Kidney epithelial cell (primary cell): ENCODE results near the gene STEAP1B. TPM values are rescaled to one million over a fixed set of nuclear protein-coding genes. Genes with fewer than 3 reads are reported as not detected.
"Not testable (repeated sequence)": the region's sequence is repeated elsewhere in the genome, so short reads cannot be mapped to it uniquely, and the experiment has no call there.

Experiments used
- DNase-seq: peaks from one replicate; pipeline ENCODE4 v3.0.0-alpha.2; 2010; ENCODE audit warnings: low read depth
- H3K27me3 ChIP-seq: 2 replicates; pipeline ENCODE4 v1.6.0; 2011; ENCODE audit warnings: low read length; ENCODE audit not compliant: control insufficient read depth, insufficient read depth
- H3K36me3 ChIP-seq: 2 replicates; pipeline ENCODE4 v1.5.1; 2011; ENCODE audit warnings: low read length; ENCODE audit not compliant: control insufficient read depth, insufficient read depth
- H3K4me3 ChIP-seq: 2 replicates; pipeline ENCODE4 v1.5.1; 2011; ENCODE audit warnings: low read depth, mild to moderate bottlenecking, control low read depth, low read length
- total RNA-seq: library from RNA; depleted of rRNA; stranded (reverse); fragments of >200 nt; gene quantifications from 2 replicates; pipeline ENCODE4 v1.2.3, GENCODE V29; 2015
- TF ChIP-seq, protein P1 (sequence below): IDR thresholded peaks from 2 replicates; pipeline ENCODE4 v1.5.1; 2011; ENCODE audit warnings: mild to moderate bottlenecking, moderate library complexity, low read length, control low read depth, inconsistent platforms; ENCODE audit not compliant: insufficient read depth, poor library complexity, severe bottlenecking

The STEAP1B gene
- total RNA-seq, 1 donor from 2014 or later = not detected

DNA sequence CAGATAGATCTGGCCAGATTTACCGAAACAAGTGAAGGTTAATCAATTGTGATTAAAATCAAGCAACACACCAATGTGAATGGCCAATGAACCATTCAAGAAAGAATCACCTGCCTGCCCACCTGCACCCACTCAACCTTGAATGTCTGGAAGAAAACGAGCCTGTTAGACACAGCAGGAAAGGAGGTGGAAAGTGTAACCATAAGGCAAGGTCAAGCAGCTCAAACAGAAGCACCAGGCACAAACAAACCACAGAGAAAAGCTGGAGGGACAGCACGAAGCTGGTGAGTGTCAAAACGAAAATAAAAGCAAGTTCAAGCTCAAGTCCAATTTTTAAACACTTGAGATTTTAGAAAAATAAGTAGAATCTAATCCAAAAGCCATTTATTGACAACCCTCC is 64.9 kb downstream of the STEAP1B start:
- DNase-seq = no peak
- Histone ChIP-seq H3K36me3 (no peaks in the 10 kb centered on the region), H3K4me3 (no peak overlapping the region), H3K27me3 (no peaks in the 10 kb centered on the region)
- TF ChIP-seq, protein P1, sequence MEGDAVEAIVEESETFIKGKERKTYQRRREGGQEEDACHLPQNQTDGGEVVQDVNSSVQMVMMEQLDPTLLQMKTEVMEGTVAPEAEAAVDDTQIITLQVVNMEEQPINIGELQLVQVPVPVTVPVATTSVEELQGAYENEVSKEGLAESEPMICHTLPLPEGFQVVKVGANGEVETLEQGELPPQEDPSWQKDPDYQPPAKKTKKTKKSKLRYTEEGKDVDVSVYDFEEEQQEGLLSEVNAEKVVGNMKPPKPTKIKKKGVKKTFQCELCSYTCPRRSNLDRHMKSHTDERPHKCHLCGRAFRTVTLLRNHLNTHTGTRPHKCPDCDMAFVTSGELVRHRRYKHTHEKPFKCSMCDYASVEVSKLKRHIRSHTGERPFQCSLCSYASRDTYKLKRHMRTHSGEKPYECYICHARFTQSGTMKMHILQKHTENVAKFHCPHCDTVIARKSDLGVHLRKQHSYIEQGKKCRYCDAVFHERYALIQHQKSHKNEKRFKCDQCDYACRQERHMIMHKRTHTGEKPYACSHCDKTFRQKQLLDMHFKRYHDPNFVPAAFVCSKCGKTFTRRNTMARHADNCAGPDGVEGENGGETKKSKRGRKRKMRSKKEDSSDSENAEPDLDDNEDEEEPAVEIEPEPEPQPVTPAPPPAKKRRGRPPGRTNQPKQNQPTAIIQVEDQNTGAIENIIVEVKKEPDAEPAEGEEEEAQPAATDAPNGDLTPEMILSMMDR = no peak

DNA sequence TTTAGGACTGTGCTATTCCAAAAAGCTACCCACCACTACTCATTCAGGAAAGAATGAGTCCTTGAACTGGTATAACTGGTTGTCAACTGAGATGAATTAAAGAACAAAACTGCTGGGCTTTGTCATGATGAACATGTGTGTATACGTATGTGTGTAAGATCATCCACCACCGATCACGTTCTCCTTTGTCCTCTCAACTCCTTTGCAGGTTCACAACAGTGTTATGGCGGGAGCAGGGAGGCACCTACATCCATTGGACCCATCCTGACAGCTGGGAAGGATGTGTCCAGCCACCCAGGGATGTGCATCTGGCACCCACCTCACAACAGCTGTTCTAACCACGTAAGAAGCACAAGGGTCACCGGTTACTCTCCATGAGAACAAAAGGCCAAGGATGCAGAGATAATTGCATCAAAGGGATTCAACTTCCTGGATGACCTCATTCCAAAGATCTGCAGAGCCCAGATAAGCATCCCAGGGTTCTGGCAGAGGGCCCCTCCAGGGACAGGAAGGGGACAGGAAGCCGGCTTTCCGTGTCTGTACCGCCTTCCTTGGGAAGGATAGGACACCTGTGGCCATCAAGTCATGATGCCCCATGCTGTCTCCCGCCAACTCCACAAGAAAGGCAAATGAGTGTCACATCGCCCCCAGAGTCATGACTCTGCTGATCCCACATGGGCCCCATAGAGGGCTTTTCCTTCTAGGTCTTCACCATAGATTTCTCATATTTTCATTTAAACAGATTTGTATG is 66.1 kb downstream of the STEAP1B start:
- TF ChIP-seq, protein P1 = no peak

DNA sequence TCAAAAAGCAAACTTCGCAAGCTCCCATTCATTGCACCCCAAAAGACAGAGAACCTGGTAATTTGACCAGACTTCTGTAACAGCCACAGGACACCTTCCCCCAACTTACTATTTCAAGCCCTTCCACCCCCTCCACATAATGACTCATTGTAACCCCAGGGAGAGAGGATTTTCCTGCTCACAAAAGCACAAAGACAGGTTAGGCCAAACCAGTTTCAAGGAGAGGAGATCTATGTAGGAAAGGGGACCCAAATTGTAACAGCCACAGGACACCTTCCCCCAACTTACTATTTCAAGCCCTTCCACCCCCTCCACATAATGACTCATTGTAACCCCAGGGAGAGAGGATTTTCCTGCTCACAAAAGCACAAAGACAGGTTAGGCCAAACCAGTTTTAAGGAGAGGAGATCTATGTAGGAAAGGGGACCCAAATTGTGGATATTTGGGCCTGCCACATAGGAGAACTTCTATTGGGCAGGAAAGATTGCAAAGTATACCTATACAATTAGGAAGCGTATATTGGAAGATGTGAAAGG is 66.8 kb downstream of the STEAP1B start:
- not testable (repeated sequence) for H3K36me3 ChIP-seq, H3K27me3 ChIP-seq, H3K4me3 ChIP-seq, DNase-seq

More for the DNA sequence above, 66.1 kb downstream of the STEAP1B start:
- DNase-seq = no peak
- Histone ChIP-seq H3K4me3 (no peak overlapping the region), H3K36me3 (no peaks in the 10 kb centered on the region), H3K27me3 (no peaks in the 10 kb centered on the region)

DNA sequence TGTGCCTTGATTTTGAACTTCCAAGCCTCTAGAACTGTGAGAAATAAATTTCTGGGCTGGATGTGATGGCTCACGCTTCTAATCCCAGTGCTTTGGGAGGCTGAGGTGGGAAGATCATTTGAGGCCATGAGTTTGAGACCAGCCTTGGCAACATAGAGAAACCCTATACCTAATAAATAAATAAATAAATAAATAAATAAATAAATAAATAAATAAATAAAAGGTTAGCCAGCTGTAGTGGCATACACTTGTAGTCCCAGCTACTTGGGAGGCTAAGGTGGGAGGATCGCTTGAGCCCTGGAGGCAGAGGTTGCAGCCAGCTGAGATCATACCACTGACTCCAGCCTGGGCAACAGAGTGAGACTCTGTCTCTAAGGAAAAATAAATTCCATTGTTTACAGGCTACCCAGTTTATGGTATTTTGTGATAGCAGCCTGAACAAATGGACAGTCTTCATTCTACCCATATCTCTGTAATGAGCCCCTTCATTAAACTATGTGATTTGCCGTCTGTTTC is 67.7 kb downstream of the STEAP1B start:
- Histone ChIP-seq H3K4me3 (no peak overlapping the region), H3K36me3 (no peaks in the 10 kb centered on the region), H3K27me3 (no peaks in the 10 kb centered on the region)
- TF ChIP-seq, protein P1 = no peak
- DNase-seq = no peak

DNA sequence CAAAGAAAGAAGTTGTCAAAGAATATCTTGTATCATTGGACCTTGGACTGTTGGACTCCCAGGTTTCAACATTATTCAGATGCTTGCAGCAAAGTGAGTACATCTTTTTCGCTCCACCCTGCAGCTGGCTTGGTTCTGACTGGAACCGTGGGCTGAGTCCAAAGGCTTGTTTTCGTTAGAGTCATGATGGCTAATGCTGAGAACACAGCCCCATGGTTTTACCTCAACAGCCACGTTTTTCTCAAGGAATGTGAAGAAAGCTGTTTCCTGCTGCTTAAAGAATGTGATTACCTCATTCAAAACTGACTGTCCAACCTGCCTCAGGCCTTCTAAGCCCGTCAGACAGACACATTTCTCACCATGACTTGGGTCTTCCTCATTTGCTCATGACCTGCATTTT is 69.5 kb downstream of the STEAP1B start:
- H3K4me3 ChIP-seq = no peak overlapping the region
- no peak for DNase-seq
- TF ChIP-seq, protein P1 = no peak
- no peaks in the 10 kb centered on the region for H3K27me3 ChIP-seq
- no peaks in the 10 kb centered on the region for H3K36me3 ChIP-seq

DNA sequence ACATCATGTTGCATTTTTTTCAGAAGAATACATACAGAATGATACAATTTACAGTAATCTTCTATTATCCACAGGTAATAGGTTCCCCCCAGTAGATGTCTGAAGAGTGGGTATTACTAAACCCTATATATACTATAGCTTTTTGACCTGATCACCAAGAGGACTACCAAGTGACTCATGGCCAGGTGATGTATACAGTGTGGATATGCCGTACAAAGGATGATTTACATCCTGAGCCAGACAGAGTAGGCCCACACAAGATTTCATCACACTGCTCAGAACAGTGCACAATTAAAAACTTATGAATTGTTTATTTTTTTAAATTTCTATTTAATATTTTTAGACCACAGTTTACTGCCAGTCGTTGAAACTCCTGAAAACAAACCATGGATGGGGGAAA is 70.6 kb downstream of the STEAP1B start:
- DNase-seq = no peak
- TF ChIP-seq, protein P1 = no peak
- H3K27me3 ChIP-seq = no peaks in the 10 kb centered on the region
- no peaks in the 10 kb centered on the region for H3K36me3 ChIP-seq
- H3K4me3 ChIP-seq = no peak overlapping the region
